Measurements from ENCODE around the gene ZNF446.

DNA sequence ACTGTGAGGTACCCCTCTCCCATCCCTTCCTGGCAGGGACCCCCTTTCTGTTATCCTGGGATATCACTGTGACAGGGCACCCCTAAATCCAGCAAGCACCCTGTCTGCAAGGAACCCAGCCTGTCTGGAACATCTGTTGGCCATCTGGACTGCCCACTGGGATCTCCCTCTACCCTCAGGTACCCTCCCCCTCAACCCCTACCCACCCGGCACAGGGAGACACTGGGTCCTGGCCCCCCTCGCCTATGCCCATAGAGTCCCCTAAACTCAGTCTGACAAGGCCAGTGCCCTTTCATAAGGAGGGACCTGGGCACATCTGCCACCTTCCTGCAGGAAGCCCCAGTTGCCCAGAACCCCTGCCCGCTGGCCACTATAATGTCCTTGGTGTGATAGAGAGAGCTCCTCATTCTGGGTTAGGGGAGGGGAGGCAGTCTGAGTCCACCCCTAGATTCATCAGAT lies 38.4 kb downstream of the ZNF446 start:
- no peak for TF ChIP-seq CTCF (IDR thresholded peaks at IDR 0.05)
- TF ChIP-seq EZH2 (IDR thresholded peaks at IDR 0.05; ENCODE audit: borderline replicate concordance, insufficient read depth, low read depth, low read length, poor library complexity, severe bottlenecking) = no peak
